IPS-NIHi7 (cell line): ENCODE measurements around the gene CCDC24.

Source experiments
- DNase-seq: peaks from one replicate; pipeline ENCODE4 v3.0.0; 2012; ENCODE audit warnings: mixed read lengths; ENCODE audit errors: extremely low spot score

The CCDC24 gene

DNA sequence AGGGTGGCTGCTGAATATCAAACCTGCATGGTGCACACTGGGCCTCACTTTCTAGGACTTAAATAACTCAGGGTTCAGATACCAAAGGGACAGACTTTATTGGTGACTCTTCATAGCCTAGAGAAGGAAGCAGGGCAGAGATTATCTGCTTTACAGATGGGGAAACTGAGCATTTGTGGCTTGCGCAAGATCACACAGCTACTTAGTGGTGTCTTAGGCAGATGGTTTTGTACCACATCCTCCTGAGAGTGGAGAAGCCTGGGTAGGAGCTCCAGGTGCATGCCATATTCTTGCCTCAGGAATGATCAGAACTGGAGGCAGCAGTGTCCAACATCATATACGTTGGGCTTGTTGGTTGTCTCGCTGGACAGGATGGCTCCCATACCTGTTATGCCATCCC is 28.4 kb upstream of the CCDC24 start:
- no peak for DNase-seq

GRCh38 chr1:43963890-43964289 is 27.5 kb upstream of the CCDC24 start:
- DNase-seq, result no peak

DNA sequence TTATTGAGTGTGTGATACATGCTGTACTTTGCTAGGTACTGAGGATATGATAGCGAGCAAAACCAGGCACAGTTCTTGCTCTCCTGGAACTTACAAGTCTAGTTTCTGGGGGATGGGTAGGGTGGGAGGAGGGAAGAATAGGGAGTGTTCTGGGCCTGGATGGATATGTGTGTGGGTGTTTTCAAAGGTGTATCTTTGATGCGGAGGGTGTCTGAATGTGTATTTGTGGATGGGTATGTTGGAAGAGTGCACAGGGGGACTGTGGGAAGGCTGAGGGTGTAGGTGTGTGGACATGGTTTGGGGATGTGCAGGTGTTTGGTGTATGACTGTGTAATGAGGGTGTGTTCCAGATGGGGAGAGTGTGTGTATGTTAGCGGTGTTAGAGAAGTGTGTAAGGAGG is 26.1 kb upstream of the CCDC24 start:
- DNase-seq, result no peak

DNA sequence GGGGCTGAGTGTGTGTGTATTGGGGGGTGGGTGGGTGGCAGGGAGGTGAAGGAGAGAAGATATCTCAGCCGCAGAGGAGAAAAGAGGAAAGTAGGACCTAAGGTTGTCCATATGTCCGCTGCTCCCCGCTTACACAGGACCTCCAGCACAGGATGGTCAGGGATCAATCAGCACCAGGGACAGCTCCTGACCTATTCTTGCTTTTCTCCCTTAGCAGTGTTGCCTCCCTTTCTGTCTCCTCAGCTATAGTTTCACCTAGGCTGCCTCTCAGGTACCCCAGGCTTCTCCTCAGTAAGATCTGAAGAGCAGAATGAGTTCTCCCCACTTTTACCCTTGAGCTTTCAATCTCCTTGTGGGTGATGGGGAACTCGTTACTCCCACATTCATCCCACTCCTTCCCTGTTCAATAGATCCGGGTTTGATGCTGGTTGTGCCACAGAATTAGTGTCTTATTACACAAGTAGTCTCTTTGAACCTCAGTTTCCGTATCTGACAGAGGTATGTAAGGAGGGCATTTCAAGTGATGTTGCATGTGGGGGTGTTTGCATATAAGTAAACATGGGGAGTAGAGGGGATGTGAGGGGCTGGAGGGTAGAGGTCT is 23.0 kb upstream of the CCDC24 start:
- DNase-seq, result peak; percentile 83

DNA sequence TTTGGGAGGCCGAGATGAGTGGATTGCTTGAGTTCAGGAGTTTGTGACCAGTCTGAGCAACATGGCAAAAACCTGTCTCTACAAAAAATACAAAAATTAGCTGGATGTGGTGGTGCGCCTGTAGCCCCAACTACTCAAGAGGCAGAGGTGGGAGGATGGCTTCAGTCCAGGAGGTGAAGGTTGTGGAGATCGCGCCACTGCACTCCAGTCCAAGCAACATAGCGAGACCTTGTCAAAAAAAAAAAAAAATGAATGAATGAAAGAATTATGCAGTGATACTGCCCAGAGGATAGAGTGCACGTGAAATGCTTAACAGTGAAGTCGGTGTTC is 22.0 kb upstream of the CCDC24 start:
- no peak for DNase-seq

- DNase-seq, result peak; percentile 100
Measured at GRCh38 chr1:43969746-43970466, 21.5 kb upstream of the CCDC24 start, which contains the start of gene DPH2. DPH2 (plus strand) TSS chr1:43970010; CDS start chr1:43970176, 166 bp downstream.

GRCh38 chr1:43970502-43970901 is 20.9 kb upstream of the CCDC24 start:
- no peak for DNase-seq

DNA sequence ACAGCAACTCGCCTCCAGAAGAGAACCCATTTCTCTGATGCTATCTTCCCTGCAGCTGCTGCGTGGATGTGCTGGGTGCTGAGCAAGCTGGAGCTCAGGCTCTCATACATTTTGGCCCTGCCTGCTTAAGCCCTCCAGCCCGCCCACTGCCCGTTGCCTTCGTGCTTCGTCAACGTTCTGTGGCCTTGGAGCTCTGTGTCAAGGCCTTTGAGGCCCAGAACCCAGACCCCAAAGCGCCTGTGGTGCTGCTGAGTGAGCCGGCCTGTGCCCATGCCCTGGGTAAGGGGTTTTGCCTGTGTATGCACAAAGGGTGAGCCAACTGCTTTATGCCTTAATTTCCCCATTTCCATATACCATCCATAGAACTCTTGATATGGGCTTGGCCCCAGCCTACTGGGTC is 20.5 kb upstream of the CCDC24 start:
- no peak for DNase-seq

DNA sequence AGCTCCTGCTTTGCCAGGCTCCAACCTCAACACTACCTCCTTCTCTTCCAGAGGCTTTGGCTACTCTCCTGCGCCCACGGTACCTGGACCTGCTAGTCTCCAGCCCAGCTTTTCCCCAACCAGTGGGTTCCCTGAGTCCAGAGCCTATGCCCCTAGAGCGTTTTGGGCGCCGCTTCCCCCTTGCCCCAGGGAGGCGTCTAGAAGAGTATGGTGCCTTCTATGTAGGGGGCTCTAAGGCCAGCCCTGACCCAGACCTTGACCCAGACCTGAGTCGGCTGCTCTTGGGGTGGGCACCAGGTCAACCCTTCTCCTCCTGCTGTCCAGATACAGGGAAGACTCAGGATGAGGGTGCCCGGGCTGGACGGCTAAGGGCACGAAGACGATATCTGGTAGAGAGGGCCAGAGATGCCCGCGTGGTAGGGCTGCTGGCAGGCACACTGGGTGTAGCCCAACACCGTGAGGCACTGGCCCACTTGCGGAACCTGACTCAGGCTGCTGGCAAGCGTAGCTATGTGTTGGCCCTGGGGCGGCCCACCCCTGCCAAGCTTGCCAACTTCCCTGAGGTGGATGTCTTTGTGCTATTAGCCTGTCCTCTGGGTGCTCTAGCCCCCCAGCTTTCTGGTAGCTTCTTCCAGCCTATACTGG is 19.9 kb upstream of the CCDC24 start:
- no peak for DNase-seq

DNA sequence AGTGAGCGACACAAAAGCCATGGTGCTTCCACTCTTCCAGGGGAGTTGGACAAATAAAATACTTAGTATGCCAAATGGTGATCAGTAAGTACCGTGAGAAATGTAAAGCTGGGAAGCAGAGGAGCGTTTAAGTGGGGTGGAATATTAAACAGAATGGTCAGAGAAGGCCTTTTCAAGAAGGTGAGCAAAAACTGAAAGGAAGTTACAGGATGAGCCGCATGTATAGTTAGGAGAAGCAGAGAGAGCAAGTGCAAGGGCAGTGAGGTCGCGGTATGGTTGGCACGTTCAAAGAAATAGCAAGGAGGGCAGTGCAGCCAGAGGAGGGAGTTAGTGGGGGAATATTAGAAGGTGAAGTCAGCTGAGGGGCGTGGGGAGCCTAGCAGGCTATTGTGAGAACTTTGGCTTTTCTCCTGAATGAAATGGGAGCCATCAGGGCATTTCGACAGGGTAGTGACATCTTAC is 17.4 kb upstream of the CCDC24 start:
- DNase-seq, result peak; percentile 41

DNA sequence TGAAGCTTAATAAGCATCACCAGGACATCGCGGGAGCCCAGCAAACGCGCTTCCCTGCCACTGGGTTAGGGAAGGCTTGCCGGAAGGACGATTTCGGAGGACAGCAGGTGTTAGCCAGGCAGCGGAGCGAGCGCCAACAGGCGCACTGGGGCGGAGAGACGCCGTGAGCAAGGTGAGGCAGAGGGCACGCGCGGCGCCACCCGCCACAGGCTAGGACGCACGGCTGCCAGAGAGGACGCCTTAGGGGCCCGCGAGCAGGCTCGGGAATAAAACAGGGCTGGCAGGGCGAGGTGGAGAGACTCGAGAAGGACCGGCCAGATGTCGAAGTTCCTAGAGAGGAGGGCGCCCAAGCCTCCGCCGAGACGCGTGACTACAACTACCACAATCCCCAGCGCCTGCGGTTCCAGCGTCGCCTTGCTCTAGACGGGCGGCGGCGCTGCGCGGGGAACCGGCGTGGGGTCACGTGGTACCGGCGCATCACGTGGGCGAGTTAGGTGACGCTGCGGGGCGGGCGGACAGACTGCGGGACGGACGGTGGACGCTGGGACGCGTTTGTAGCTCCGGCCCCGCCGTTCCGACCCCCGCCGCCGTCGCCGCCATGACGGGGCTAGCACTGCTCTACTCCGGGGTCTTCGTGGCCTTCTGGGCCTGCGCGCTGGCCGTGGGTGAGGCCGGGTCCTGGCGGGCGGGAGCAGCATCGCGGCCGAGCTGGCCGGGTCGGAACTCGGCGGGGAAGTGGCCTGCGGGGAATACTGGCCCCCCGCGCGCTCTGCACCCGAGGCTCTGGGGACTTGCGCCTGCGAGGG is 16.8 kb upstream of the CCDC24 start, which contains the start of gene ATP6V0B:
ATP6V0B (plus strand) TSS at position 518 of the 806 bp plus-strand sequence; CDS start at position 599, 81 bp downstream.
- peak; percentile 96 for DNase-seq

DNA sequence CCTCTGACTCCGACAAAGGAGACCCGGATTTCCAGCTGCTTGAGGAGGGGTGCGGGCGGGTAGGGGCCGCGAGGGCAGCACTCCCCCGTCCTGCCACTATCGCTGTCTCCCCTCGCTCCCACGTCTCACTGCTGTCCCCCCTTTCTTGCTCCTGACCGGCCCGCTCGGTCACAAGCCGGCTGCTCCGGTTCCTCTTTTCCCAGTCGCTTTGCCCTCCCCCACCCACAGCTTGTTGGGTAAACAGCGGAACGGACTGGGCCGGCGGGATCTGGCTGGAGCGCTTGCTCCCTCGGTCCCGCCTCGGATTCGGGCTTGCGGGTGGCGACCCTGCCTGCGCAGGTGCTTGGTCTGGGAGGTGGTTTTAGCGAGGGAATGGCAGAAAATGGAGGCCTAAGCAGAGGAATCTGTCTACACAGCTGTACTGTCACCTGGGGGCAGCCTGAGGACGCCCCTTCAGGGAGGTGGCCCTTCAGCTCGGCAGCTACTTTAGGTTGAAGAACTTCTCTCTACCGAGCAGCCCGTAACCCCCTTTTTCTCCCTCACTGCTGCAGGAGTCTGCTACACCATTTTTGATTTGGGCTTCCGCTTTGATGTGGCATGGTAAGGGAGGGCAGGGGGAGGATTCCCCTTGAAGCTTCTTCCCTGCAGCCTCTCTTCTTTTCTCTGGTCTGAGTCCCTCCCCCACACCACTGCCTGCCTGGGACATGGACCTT is 16.0 kb upstream of the CCDC24 start:
- DNase-seq, result peak; percentile 22

DNA sequence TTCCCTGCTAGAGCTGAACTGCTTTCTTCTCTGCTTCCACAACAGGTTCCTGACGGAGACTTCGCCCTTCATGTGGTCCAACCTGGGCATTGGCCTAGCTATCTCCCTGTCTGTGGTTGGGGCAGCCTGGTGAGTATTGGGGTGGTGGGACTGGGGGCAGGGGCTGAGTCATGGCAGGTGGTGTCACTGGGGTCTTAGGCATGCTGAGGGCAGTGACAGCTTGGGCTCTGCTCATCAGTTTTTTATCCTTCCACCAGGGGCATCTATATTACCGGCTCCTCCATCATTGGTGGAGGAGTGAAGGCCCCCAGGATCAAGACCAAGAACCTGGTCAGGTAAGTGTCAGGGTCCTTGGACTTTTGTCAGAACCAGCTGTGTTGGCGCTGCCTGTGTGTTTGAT is 15.4 kb upstream of the CCDC24 start:
- DNase-seq, result no peak

DNA sequence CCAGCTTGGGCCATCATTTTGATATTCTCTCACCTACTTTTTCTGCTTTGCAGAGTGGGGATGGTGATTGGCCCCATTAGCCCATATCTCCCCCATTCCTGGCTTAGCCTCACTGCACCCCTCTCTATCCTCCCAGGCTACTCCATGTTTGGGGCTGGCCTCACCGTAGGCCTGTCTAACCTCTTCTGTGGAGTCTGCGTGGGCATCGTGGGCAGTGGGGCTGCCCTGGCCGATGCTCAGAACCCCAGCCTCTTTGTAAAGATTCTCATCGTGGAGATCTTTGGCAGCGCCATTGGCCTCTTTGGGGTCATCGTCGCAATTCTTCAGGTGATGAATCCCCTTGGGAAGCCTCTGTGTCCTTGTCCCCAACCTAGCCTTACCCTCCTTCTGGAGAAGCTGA is 14.5 kb upstream of the CCDC24 start:
- no peak for DNase-seq

DNA sequence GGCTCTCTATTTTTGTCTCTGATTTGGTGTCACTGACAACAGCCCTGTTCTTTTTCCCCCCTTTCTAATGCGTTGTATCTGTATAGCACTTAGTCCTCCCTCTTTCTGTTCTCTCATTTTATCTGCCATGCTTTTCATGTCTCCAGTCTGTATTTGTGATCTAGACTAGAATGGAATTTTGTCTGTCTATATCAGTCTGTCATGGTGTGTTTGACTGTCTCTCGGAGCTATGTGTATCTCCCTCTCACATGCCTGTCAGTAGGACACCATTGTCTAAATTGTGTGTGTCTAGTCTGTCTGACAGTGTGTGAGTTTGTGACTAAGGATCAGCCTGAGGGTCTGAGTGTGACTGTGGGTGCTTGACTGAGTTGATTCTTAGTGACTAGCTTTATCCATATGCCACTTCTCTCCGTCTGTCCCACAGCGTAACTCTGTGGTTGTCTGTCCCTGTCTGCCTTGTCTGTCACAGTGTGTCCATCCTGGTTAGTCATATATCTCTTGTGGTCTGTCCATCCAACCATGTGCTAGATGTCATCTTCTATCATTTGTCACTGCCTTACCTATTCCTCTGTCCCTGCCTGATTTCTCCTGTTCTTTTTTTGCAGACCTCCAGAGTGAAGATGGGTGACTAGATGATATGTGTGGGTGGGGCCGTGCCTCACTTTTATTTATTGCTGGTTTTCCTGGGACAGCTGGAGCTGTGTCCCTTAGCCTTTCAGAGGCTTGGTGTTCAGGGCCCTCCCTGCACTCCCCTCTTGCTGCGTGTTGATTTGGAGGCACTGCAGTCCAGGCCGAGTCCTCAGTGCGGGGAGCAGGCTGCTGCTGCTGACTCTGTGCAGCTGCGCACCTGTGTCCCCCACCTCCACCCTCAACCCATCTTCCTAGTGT is 13.8 kb upstream of the CCDC24 start:
- DNase-seq, result no peak

GRCh38 chr1:43978264-43978550 is 13.2 kb upstream of the CCDC24 start:
- DNase-seq, result no peak

DNA sequence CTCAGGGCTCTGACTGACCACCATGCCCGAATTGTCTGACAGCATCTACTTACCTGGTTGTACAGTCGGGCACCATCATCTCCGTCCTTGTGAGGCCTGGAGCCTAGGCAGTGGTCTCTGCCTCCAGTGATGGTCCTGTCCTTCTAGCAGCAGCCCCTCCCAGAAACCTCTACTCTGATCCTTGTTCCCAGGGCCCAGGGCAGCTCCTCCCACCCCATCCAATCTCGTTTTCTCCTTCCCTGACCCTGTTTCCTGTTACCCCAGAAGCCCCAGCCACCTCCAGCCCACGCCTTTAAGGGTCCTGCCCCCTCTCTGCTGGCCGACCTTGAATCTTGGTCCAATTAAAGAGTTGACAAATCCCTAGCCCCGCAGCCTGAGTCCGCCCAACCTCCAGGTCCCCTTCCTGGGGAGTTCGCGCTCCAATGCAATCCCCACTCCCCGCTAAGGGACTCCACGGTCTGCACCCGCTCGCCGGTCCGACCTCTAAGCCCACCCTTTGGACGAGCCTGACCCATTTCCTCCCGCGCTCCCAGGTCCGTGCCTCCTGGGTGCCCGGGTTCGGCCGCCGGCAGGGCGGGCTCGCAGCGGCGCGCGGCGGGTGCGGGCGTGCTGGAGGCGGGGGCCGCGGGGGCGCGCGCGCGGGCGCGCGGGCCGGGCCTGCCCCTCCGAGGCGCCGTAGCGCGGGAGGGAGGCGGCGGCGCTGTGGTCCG is 12.7 kb upstream of the CCDC24 start, which contains the start of gene B4GALT2:
B4GALT2 (plus strand) TSS at position 660 of the 710 bp plus-strand sequence. CDS start 1,951 bp downstream, outside the sequence.
- peak; percentile 78 for DNase-seq

DNA sequence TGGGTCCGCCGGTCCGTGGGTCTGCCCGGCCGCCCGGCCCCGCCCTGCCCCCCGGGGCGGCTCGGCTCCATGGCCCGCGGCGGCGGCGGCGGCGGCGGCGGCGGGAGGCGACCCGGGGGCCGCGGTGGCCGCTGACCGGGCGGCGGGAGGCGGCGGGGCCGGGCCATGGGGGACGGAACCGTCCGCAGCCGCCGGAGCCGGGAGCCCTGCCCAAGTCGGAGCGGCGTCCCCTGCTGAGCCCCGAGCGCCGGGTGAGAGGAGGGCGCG is 12.2 kb upstream of the CCDC24 start:
- DNase-seq, result no peak

- DNase-seq, result peak; percentile 54
Measured at GRCh38 chr1:43979528-43980254, 11.7 kb upstream of the CCDC24 start.
